SK-N-SH (cell line): ENCODE data around the gene EMC7. TPM values are rescaled to one million over a fixed set of nuclear protein-coding genes. Genes with fewer than 3 reads are reported as not detected.

Experiments
- CTCF ChIA-PET: fragments of 300-600, 350-600 bp; formaldehyde crosslinking; extraction: SDS; loops from one replicate; lab custom pipeline; 2021; lab: Yijun Ruan, JAX
- POLR2A ChIA-PET: fragments of 350-600 bp; sonication (Branson Sonifier 250); formaldehyde crosslinking; extraction: SDS; loops from one replicate; lab custom pipeline; 2020; ENCODE audit warnings: antibody characterized with exemption, inconsistent platforms; lab: Yijun Ruan, JAX
- DNase-seq: peaks from one replicate; pipeline ENCODE4 v3.0.0; 2012
- H2AFZ ChIP-seq: fragments of 200-600 bp; sonication (generic); 2 replicates; pipeline ENCODE4 v1.8.1; 2016; ENCODE audit warnings: antibody characterized with exemption, mild to moderate bottlenecking, low read depth
- H3F3A ChIP-seq: fragments of 200-600 bp; sonication (generic); replicated peaks from 2 replicates; pipeline ENCODE3; 2016; ENCODE audit warnings: antibody characterized with exemption, mild to moderate bottlenecking; ENCODE audit not compliant: insufficient read depth
- H3K27ac ChIP-seq, 2 experiments: fragments of 200-500 bp in 1 of 2; fragments of 200-600 bp in 1 of 2; sonication (Bioruptor generic) in 1 of 2; sonication (generic), shearing (Covaris generic) in 1 of 2; 2 replicates each; pipeline versions ENCODE4 v1.5.1 to v1.6.1; 2014 to 2016; ENCODE audit warnings: low read depth in 2 of 2, inconsistent platforms in 1 of 2, low read length in 1 of 2, mild to moderate bottlenecking in 1 of 2, mixed read lengths in 1 of 2
- H3K27me3 ChIP-seq: fragments of 200-600 bp; sonication (generic), shearing (Covaris generic); 2 replicates; pipeline ENCODE4 v1.6.1; 2016; ENCODE audit warnings: mixed run types; ENCODE audit not compliant: insufficient read depth
- H3K36me3 ChIP-seq, 2 experiments: fragments of 200-500 bp in 1 of 2; fragments of 200-600 bp in 1 of 2; sonication (Bioruptor generic) in 1 of 2; sonication (generic) in 1 of 2; replicated peaks in 1 of 2; 2 replicates each; pipeline versions ENCODE3 to v1.5.1; 2014 to 2016; ENCODE audit warnings: low read length in 1 of 2, mild to moderate bottlenecking in 1 of 2; ENCODE audit not compliant: insufficient read depth in 2 of 2, control insufficient read depth in 1 of 2
- H3K4me1 ChIP-seq, 2 experiments: fragments of 200-500 bp in 1 of 2; fragments of 200-600 bp in 1 of 2; sonication (Bioruptor generic) in 1 of 2; sonication (generic), shearing (Covaris generic) in 1 of 2; 2 replicates each; pipeline versions ENCODE4 v1.5.1 to v1.6.1; 2014 to 2016; ENCODE audit warnings: low read depth in 1 of 2, low read length in 1 of 2, mixed run types in 1 of 2; ENCODE audit not compliant: insufficient read depth in 2 of 2, control insufficient read depth in 1 of 2
- H3K4me2 ChIP-seq: fragments of 200-600 bp; sonication (generic), shearing (Covaris generic); 2 replicates; pipeline ENCODE4 v1.6.1; 2017; ENCODE audit warnings: mixed run types
- H3K4me3 ChIP-seq, 2 experiments: fragments of 200-500 bp in 1 of 2; fragments of 200-600 bp in 1 of 2; sonication (Bioruptor generic) in 1 of 2; sonication (generic), shearing (Covaris generic) in 1 of 2; 2 replicates each; pipeline versions ENCODE4 v1.5.1 to v1.8.1; 2014 to 2016; ENCODE audit warnings: low read depth in 2 of 2, inconsistent platforms in 1 of 2, low read length in 1 of 2, mild to moderate bottlenecking in 1 of 2, mixed read lengths in 1 of 2, moderate library complexity in 1 of 2
- H3K79me2 ChIP-seq: fragments of 200-600 bp; sonication (generic); 2 replicates; pipeline ENCODE4 v1.8.1; 2017; ENCODE audit warnings: mild to moderate bottlenecking; ENCODE audit not compliant: insufficient read depth
- H3K9ac ChIP-seq: fragments of 200-600 bp; sonication (generic); 2 replicates; pipeline ENCODE4 v1.6.1; 2017; ENCODE audit warnings: mixed run types
- H3K9me2 ChIP-seq: fragments of 200-600 bp; sonication (generic); 2 replicates; pipeline ENCODE4 v1.6.1; 2017; ENCODE audit warnings: mixed run types
- H3K9me3 ChIP-seq: fragments of 200-600 bp; sonication (generic); 2 replicates; pipeline ENCODE4 v1.6.1; 2017; ENCODE audit warnings: mixed run types, mild to moderate bottlenecking, moderate library complexity
- H4K20me1 ChIP-seq: fragments of 200-600 bp; sonication (generic); 2 replicates; pipeline ENCODE4 v1.6.1; 2017; ENCODE audit warnings: mild to moderate bottlenecking, mixed run types; ENCODE audit not compliant: insufficient read depth
- FOSL2 ChIP-seq: IDR thresholded peaks from 2 replicates; pipeline ENCODE4 v1.4.0; 2012; ENCODE audit warnings: low read depth, mild to moderate bottlenecking, moderate library complexity, borderline replicate concordance
- FOXM1 ChIP-seq: IDR thresholded peaks from 2 replicates; pipeline ENCODE4 v1.4.0; 2012; ENCODE audit warnings: low read depth, mild to moderate bottlenecking
- GABPA ChIP-seq: IDR thresholded peaks from 2 replicates; pipeline ENCODE4 v1.4.0; 2012; ENCODE audit warnings: low read depth, mild to moderate bottlenecking
- GATA2 ChIP-seq: sonication (generic); formaldehyde crosslinking; IDR thresholded peaks from 2 replicates; pipeline ENCODE4 v1.5.0; 2020; ENCODE audit warnings: mild to moderate bottlenecking, missing genetic modification reagents
- MEF2A ChIP-seq: IDR thresholded peaks from 2 replicates; pipeline ENCODE4 v1.4.0; 2012; ENCODE audit warnings: low read depth, borderline replicate concordance
- NRF1 ChIP-seq: IDR thresholded peaks from 2 replicates; pipeline ENCODE4 v1.6.1; 2012; ENCODE audit warnings: low read depth, mild to moderate bottlenecking, low read length
- POLR2AphosphoS5 ChIP-seq: IDR thresholded peaks from 2 replicates; pipeline ENCODE4 v1.6.1; 2012; ENCODE audit warnings: low read depth, low read length
- RAD21 ChIP-seq: IDR thresholded peaks from 2 replicates; pipeline ENCODE4 v1.6.1; 2012; ENCODE audit warnings: mild to moderate bottlenecking, low read length
- RCOR1 ChIP-seq: fragments of 150-350 bp; IDR thresholded peaks from 2 replicates; pipeline ENCODE4 v1.6.1; 2017; ENCODE audit warnings: antibody characterized with exemption, low read length
- RFX5 ChIP-seq: IDR thresholded peaks from 2 replicates; pipeline ENCODE4 v1.6.1; 2012; ENCODE audit warnings: mild to moderate bottlenecking, improper control_type of control experiment, low read length
- SIN3A ChIP-seq: IDR thresholded peaks from 2 replicates; pipeline ENCODE4 v1.6.1; 2012; ENCODE audit warnings: low read depth, mild to moderate bottlenecking, low read length, moderate library complexity, borderline replicate concordance
- SMC3 ChIP-seq: IDR thresholded peaks from 2 replicates; pipeline ENCODE4 v1.6.1; 2012; ENCODE audit warnings: low read depth, low read length, improper control_type of control experiment
- USF2 ChIP-seq: fragments of 150-350 bp; IDR thresholded peaks from 2 replicates; pipeline ENCODE4 v1.6.1; 2017; ENCODE audit warnings: antibody characterized with exemption, low read length, low read depth, borderline replicate concordance
- YY1 ChIP-seq: IDR thresholded peaks from 2 replicates; pipeline ENCODE4 v1.4.0; 2012; ENCODE audit warnings: low read depth, mild to moderate bottlenecking
- WGBS: methylation state at CpG from one replicate; pipeline ENCODE4 v1.1.6; 2017; ENCODE audit warnings: low lambda C conversion rate; 5-methylcytosine and 5-hydroxymethylcytosine counted together
- polyA plus RNA-seq, 3 experiments: library from polyadenylated mRNA; depleted of rRNA; stranded (reverse); fragments of >200 nt; gene quantifications; 2 replicates each; pipeline ENCODE4 v1.2.3, GENCODE V29; 2012
- TF ChIP-seq, protein P1 (sequence below): IDR thresholded peaks from 2 replicates; pipeline ENCODE4 v1.6.1; 2012; ENCODE audit warnings: mild to moderate bottlenecking, low read depth, low read length, moderate library complexity
- TF ChIP-seq, protein P2 (sequence below): fragments of 200-600 bp; sonication (generic); IDR thresholded peaks from 2 replicates; pipeline ENCODE4 v1.6.1; 2017; ENCODE audit warnings: antibody characterized with exemption, mild to moderate bottlenecking, moderate library complexity

EMC7 gene
- polyA plus RNA-seq, 1 of the 3 experiments (the other 2 are of a cell fraction): 92.3 TPM

GRCh38 chr15:34078900-34079299 lies 22.8 kb downstream of the EMC7 start:
- ChIA-PET CTCF (interaction anchor here (0.6 to 2.4 kb wide), 4 partner anchors 9 to 392 kb away, joined by 3 to 11 read pairs (median 3); no protein-coding TSS in a partner anchor), POLR2A (no interaction called here)
- H3F3A ChIP-seq: peaks cover 4% of the 10 kb centered on the region
- no peaks in the 10 kb centered on the region for H3K4me1 ChIP-seq
- no peaks in the 10 kb centered on the region for H3K27me3 ChIP-seq
- 71% methylated on average over 3 of the region's 3 CpGs for WGBS
- H3K36me3 ChIP-seq: peaks cover 3 to 8% of the 10 kb centered on the region in 2 experiments
- no peak overlapping the region for H3K4me3 ChIP-seq
- no peaks in the 10 kb centered on the region for H3K9me3 ChIP-seq
- no peak overlapping the region for H2AFZ ChIP-seq
- H3K9me2 ChIP-seq: no peaks in the 10 kb centered on the region
- H3K4me2 ChIP-seq: no peak overlapping the region
- no peak overlapping the region for H3K27ac ChIP-seq
- no peaks in the 10 kb centered on the region for H3K79me2 ChIP-seq
- no peak for DNase-seq
- H4K20me1 ChIP-seq: no peaks in the 10 kb centered on the region
- TF ChIP-seq FOSL2 (no peak), NRF1 (no peak)
- no peak overlapping the region for H3K9ac ChIP-seq

GRCh38 chr15:34076785-34077184 lies 24.9 kb downstream of the EMC7 start:
- no peaks in the 10 kb centered on the region for H3K36me3 ChIP-seq
- no peak overlapping the region for H3K9ac ChIP-seq
- no peak overlapping the region for H2AFZ ChIP-seq
- no peaks in the 10 kb centered on the region for H3K27me3 ChIP-seq
- POLR2A ChIA-PET: no interaction called here
- no peak for DNase-seq
- H3K79me2 ChIP-seq: no peaks in the 10 kb centered on the region
- H3K4me3 ChIP-seq: no peak overlapping the region
- H3K9me2 ChIP-seq: no peaks in the 10 kb centered on the region
- CTCF ChIA-PET: interaction anchor here (1.1 to 1.7 kb wide), 3 partner anchors 14 to 133 kb away, joined by 5 to 6 read pairs (median 5); partner anchors contain the start of gene KATNBL1
- H3K4me2 ChIP-seq: no peak overlapping the region
- 84% methylated on average over 4 of the region's 4 CpGs for WGBS
- H4K20me1 ChIP-seq: no peaks in the 10 kb centered on the region
- no peak overlapping the region for H3K27ac ChIP-seq
- no peaks in the 10 kb centered on the region for H3K9me3 ChIP-seq
- H3K4me1 ChIP-seq: no peaks in the 10 kb centered on the region
- TF ChIP-seq FOSL2 (no peak), GABPA (no peak), USF2 (no peak), FOXM1 (no peak), MEF2A (no peak), GATA2 (CRISPR knock-in tag) (no peak), YY1 (no peak), SIN3A (no peak), RFX5 (no peak), RAD21 (no peak), SMC3 (no peak), POLR2AphosphoS5 (no peak), NRF1 (no peak), RCOR1 (no peak)
- TF ChIP-seq, protein P1, sequence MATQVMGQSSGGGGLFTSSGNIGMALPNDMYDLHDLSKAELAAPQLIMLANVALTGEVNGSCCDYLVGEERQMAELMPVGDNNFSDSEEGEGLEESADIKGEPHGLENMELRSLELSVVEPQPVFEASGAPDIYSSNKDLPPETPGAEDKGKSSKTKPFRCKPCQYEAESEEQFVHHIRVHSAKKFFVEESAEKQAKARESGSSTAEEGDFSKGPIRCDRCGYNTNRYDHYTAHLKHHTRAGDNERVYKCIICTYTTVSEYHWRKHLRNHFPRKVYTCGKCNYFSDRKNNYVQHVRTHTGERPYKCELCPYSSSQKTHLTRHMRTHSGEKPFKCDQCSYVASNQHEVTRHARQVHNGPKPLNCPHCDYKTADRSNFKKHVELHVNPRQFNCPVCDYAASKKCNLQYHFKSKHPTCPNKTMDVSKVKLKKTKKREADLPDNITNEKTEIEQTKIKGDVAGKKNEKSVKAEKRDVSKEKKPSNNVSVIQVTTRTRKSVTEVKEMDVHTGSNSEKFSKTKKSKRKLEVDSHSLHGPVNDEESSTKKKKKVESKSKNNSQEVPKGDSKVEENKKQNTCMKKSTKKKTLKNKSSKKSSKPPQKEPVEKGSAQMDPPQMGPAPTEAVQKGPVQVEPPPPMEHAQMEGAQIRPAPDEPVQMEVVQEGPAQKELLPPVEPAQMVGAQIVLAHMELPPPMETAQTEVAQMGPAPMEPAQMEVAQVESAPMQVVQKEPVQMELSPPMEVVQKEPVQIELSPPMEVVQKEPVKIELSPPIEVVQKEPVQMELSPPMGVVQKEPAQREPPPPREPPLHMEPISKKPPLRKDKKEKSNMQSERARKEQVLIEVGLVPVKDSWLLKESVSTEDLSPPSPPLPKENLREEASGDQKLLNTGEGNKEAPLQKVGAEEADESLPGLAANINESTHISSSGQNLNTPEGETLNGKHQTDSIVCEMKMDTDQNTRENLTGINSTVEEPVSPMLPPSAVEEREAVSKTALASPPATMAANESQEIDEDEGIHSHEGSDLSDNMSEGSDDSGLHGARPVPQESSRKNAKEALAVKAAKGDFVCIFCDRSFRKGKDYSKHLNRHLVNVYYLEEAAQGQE: no peak
- TF ChIP-seq, protein P2, sequence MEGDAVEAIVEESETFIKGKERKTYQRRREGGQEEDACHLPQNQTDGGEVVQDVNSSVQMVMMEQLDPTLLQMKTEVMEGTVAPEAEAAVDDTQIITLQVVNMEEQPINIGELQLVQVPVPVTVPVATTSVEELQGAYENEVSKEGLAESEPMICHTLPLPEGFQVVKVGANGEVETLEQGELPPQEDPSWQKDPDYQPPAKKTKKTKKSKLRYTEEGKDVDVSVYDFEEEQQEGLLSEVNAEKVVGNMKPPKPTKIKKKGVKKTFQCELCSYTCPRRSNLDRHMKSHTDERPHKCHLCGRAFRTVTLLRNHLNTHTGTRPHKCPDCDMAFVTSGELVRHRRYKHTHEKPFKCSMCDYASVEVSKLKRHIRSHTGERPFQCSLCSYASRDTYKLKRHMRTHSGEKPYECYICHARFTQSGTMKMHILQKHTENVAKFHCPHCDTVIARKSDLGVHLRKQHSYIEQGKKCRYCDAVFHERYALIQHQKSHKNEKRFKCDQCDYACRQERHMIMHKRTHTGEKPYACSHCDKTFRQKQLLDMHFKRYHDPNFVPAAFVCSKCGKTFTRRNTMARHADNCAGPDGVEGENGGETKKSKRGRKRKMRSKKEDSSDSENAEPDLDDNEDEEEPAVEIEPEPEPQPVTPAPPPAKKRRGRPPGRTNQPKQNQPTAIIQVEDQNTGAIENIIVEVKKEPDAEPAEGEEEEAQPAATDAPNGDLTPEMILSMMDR: no peak
- no peaks in the 10 kb centered on the region for H3F3A ChIP-seq
